ENCODE measurements around the gene OLIG1. TPM values are rescaled to one million over a fixed set of nuclear protein-coding genes. Genes with fewer than 3 reads are reported as not detected.

The OLIG1 gene
- total RNA-seq, 4 donors from 2014 or later: not detected

GRCh38 chr21:33028287-33028670 lies 41.7 kb upstream of the OLIG1 start:
- H3K4me3 ChIP-seq: peak overlapping the region in 1 of 4 donors; percentile 9
- peaks cover 0 to 100% (median 78%) of the 10 kb centered on the region in 4 donors for H3K27me3 ChIP-seq
- DNase-seq (ENCODE audit: extremely low spot score): no peak

GRCh38 chr21:33028773-33029384 lies 41.1 kb upstream of the OLIG1 start:
- Histone ChIP-seq H3K27ac (replicated peaks in 1 of 4) (no peak overlapping the region), H3K9me3 (no peaks in the 10 kb centered on the region), H3K27me3 (peaks cover 0 to 100% (median 78%) of the 10 kb centered on the region in 4 donors), H3K4me1 (peaks cover 11 to 67% (median 56%) of the 10 kb centered on the region in 4 donors), H3K4me3 (peak overlapping the region in 2 of 4 donors; percentile 7 to 9), H3K36me3 (no peaks in the 10 kb centered on the region)
- no peak for TF ChIP-seq EP300 (IDR thresholded peaks at IDR 0.05)
- no peak for TF ChIP-seq CTCF (IDR thresholded peaks at IDR 0.05)
- no peak for TF ChIP-seq POLR2AphosphoS5 (IDR thresholded peaks at IDR 0.05)
- TF ChIP-seq POLR2A (IDR thresholded peaks at IDR 0.05; ENCODE audit: low read depth): no peak
- intact Hi-C loops (cut with DNase I): no loop called here
- 4% methylated on average over 28 of the region's 28 CpGs for WGBS
- no peak for DNase-seq (ENCODE audit: extremely low spot score)

More at GRCh38 chr21:33028287-33028670, 41.7 kb upstream of the OLIG1 start:
- Histone ChIP-seq H3K27ac (replicated peaks in 1 of 4) (no peak overlapping the region), H3K36me3 (no peaks in the 10 kb centered on the region), H3K9me3 (no peaks in the 10 kb centered on the region), H3K4me1 (peaks cover 16 to 68% (median 61%) of the 10 kb centered on the region in 4 donors)
- no peak for TF ChIP-seq EP300 (IDR thresholded peaks at IDR 0.05)
- TF ChIP-seq POLR2AphosphoS5 (IDR thresholded peaks at IDR 0.05): no peak
- TF ChIP-seq CTCF (IDR thresholded peaks at IDR 0.05): no peak
- no peak for TF ChIP-seq POLR2A (IDR thresholded peaks at IDR 0.05; ENCODE audit: low read depth)
- WGBS: 4% methylated on average over 12 of the region's 15 CpGs
- intact Hi-C loops (cut with DNase I): no loop called here

GRCh38 chr21:33029385-33029921 lies 40.5 kb upstream of the OLIG1 start:
- 16% methylated on average over 18 of the region's 19 CpGs for WGBS
- no peaks in the 10 kb centered on the region for H3K9me3 ChIP-seq
- no peak for DNase-seq (ENCODE audit: extremely low spot score)

GRCh38 chr21:33029975-33030461 lies 39.9 kb upstream of the OLIG1 start:
- no peak overlapping the region for H3K4me3 ChIP-seq
- peaks cover 0 to 100% (median 71%) of the 10 kb centered on the region in 4 donors for H3K27me3 ChIP-seq
- intact Hi-C loops (cut with DNase I): no loop called here
- H3K36me3 ChIP-seq: no peaks in the 10 kb centered on the region
- peaks cover 11 to 59% (median 47%) of the 10 kb centered on the region in 4 donors for H3K4me1 ChIP-seq
- WGBS: 10% methylated on average over 8 of the region's 10 CpGs
- TF ChIP-seq CTCF (IDR thresholded peaks at IDR 0.05): no peak
- no peak for TF ChIP-seq POLR2A (IDR thresholded peaks at IDR 0.05; ENCODE audit: low read depth)
- no peak for TF ChIP-seq EP300 (IDR thresholded peaks at IDR 0.05)
- TF ChIP-seq POLR2AphosphoS5 (IDR thresholded peaks at IDR 0.05): no peak
- no peak overlapping the region for H3K27ac ChIP-seq (replicated peaks in 1 of 4)
- no peaks in the 10 kb centered on the region for H3K9me3 ChIP-seq
- no peak for DNase-seq (ENCODE audit: extremely low spot score)

More at GRCh38 chr21:33029385-33029921, 40.5 kb upstream of the OLIG1 start:
- Histone ChIP-seq H3K4me3 (peak overlapping the region in 1 of 4 donors; percentile 7), H3K27ac (replicated peaks in 1 of 4) (no peak overlapping the region), H3K36me3 (no peaks in the 10 kb centered on the region), H3K4me1 (peaks cover 11 to 62% (median 50%) of the 10 kb centered on the region in 4 donors), H3K27me3 (peaks cover 0 to 100% (median 75%) of the 10 kb centered on the region in 4 donors)
- no peak for TF ChIP-seq CTCF (IDR thresholded peaks at IDR 0.05)
- TF ChIP-seq POLR2A (IDR thresholded peaks at IDR 0.05; ENCODE audit: low read depth): no peak
- TF ChIP-seq POLR2AphosphoS5 (IDR thresholded peaks at IDR 0.05): no peak
- intact Hi-C loops (cut with DNase I): no loop called here
